ENCODE data around the gene RALA.

GRCh38 chr7:39673868-39674267 lies 50.5 kb downstream of the RALA start:
- TF ChIP-seq, protein P1, sequence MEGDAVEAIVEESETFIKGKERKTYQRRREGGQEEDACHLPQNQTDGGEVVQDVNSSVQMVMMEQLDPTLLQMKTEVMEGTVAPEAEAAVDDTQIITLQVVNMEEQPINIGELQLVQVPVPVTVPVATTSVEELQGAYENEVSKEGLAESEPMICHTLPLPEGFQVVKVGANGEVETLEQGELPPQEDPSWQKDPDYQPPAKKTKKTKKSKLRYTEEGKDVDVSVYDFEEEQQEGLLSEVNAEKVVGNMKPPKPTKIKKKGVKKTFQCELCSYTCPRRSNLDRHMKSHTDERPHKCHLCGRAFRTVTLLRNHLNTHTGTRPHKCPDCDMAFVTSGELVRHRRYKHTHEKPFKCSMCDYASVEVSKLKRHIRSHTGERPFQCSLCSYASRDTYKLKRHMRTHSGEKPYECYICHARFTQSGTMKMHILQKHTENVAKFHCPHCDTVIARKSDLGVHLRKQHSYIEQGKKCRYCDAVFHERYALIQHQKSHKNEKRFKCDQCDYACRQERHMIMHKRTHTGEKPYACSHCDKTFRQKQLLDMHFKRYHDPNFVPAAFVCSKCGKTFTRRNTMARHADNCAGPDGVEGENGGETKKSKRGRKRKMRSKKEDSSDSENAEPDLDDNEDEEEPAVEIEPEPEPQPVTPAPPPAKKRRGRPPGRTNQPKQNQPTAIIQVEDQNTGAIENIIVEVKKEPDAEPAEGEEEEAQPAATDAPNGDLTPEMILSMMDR (IDR thresholded peaks at IDR 0.05) = no peak
- TF ChIP-seq POLR2A (IDR thresholded peaks at IDR 0.05) = no peak
